CD14-positive monocyte (primary cell): ENCODE results near the gene PROK2. TPM values are rescaled to one million over a fixed set of nuclear protein-coding genes. Genes with fewer than 3 reads are reported as not detected.

Experiments used
- DNase-seq, 3 donors: peaks; one replicate each; pipeline ENCODE4 v3.0.0-alpha.2; 2011 to 2022
- H2AFZ ChIP-seq: 2 replicates; pipeline ENCODE4 v1.6.0; 2012; ENCODE audit warnings: mild to moderate bottlenecking, low read depth, low read length, inconsistent platforms; ENCODE audit not compliant: insufficient read depth, poor library complexity, severe bottlenecking
- H3K27ac ChIP-seq, 2 donors: 1 replicate in 1 of 2; 2 replicates in 1 of 2; pipeline ENCODE4 v1.5.1; 2012 to 2013; ENCODE audit warnings: low read length in 2 of 2, control low read depth in 1 of 2, inconsistent platforms in 1 of 2, low read depth in 1 of 2, mild to moderate bottlenecking in 1 of 2
- H3K27me3 ChIP-seq, 2 donors: one replicate each; pipeline versions ENCODE4 v1.6.0 to v1.6.1; 2011 to 2013; ENCODE audit warnings: low read length in 2 of 2; ENCODE audit not compliant: control insufficient read depth in 2 of 2, insufficient read depth in 2 of 2
- H3K36me3 ChIP-seq, 2 donors: replicated peaks in 1 of 2; 1 replicate in 1 of 2; 2 replicates in 1 of 2; pipeline versions ENCODE4 v1.5.1 to v1.6.1; 2012 to 2013; ENCODE audit warnings: low read length in 2 of 2, control low read depth in 1 of 2, inconsistent platforms in 1 of 2, mild to moderate bottlenecking in 1 of 2; ENCODE audit not compliant: insufficient read depth in 2 of 2, control insufficient read depth in 1 of 2
- H3K4me1 ChIP-seq, 2 donors: 1 replicate in 1 of 2; 2 replicates in 1 of 2; pipeline versions ENCODE4 v1.5.1 to v1.6.1; 2012 to 2013; ENCODE audit warnings: low read length in 2 of 2, control low read depth in 1 of 2, inconsistent platforms in 1 of 2, mild to moderate bottlenecking in 1 of 2, moderate library complexity in 1 of 2; ENCODE audit not compliant: insufficient read depth in 2 of 2, control insufficient read depth in 1 of 2
- H3K4me2 ChIP-seq: replicated peaks from 2 replicates; pipeline ENCODE3; 2012; ENCODE audit warnings: low read length, moderate library complexity, mild to moderate bottlenecking; ENCODE audit not compliant: poor library complexity, severe bottlenecking; ENCODE audit errors: extremely low read depth
- H3K4me3 ChIP-seq, 3 experiments: fragments of 200-600 bp in 1 of 3; sonication (generic) in 1 of 3; replicated peaks in 1 of 3; 1 replicate in 2 of 3; 2 replicates in 1 of 3; pipeline ENCODE4 v1.5.1; 2011 to 2013; ENCODE audit warnings: low read length in 3 of 3, mild to moderate bottlenecking in 3 of 3, control low read depth in 2 of 3, low read depth in 2 of 3, inconsistent platforms in 1 of 3, moderate library complexity in 1 of 3
- H3K79me2 ChIP-seq: 2 replicates; pipeline ENCODE4 v1.6.0; 2012; ENCODE audit warnings: mild to moderate bottlenecking, control low read depth, inconsistent platforms, low read length, moderate library complexity; ENCODE audit not compliant: insufficient read depth
- H3K9ac ChIP-seq: 2 replicates; pipeline ENCODE4 v1.6.0; 2017; ENCODE audit warnings: low read length, mild to moderate bottlenecking; ENCODE audit not compliant: insufficient read depth, poor library complexity, severe bottlenecking
- H3K9me3 ChIP-seq, 2 donors: replicated peaks in 1 of 2; 1 replicate in 1 of 2; 2 replicates in 1 of 2; pipeline versions ENCODE4 v1.5.1 to v1.6.1; 2012 to 2013; ENCODE audit warnings: low read length in 2 of 2, control low read depth in 1 of 2; ENCODE audit not compliant: control insufficient read depth in 1 of 2, insufficient read depth in 1 of 2
- H4K20me1 ChIP-seq: 2 replicates; pipeline ENCODE4 v1.6.0; 2012; ENCODE audit warnings: mild to moderate bottlenecking, low read length, control low read depth, moderate library complexity; ENCODE audit not compliant: insufficient read depth
- H3K27ac Mint-ChIP-seq, 7 donors: one replicate each; pipeline ENCODE4 v1.8.0; 2020; ENCODE audit warnings: mild to moderate bottlenecking in 7 of 7, mixed read lengths in 7 of 7, moderate library complexity in 6 of 7, inconsistent platforms in 2 of 7
- H3K27me3 Mint-ChIP-seq, 3 donors: one replicate each; pipeline ENCODE4 v1.8.0; 2021 to 2022; ENCODE audit warnings: low read depth in 3 of 3, mild to moderate bottlenecking in 3 of 3, mixed read lengths in 3 of 3, moderate library complexity in 3 of 3, inconsistent platforms in 1 of 3
- H3K36me3 Mint-ChIP-seq, 2 donors: one replicate each; pipeline ENCODE4 v1.8.0; 2020; ENCODE audit warnings: mixed read lengths in 2 of 2, inconsistent platforms in 1 of 2, mild to moderate bottlenecking in 1 of 2
- H3K4me1 Mint-ChIP-seq: one replicate; pipeline ENCODE4 v1.8.0; 2020; ENCODE audit warnings: mild to moderate bottlenecking, mixed read lengths
- H3K4me3 Mint-ChIP-seq, 2 donors: one replicate each; pipeline ENCODE4 v1.8.0; 2020; ENCODE audit warnings: mild to moderate bottlenecking in 2 of 2, mixed read lengths in 2 of 2, moderate library complexity in 1 of 2
- H3K9me3 Mint-ChIP-seq, 7 donors: one replicate each; pipeline ENCODE4 v1.8.0; 2020 to 2022; ENCODE audit warnings: mixed read lengths in 7 of 7, mild to moderate bottlenecking in 6 of 7, moderate library complexity in 6 of 7, inconsistent platforms in 2 of 7
- WGBS: methylation state at CpG from one replicate; pipeline ENCODE4 v1.1.5; 2013; ENCODE audit warnings: missing lambda C conversion rate; ENCODE audit not compliant: insufficient coverage; 5-methylcytosine and 5-hydroxymethylcytosine counted together
- intact Hi-C, 2 donors: fragments of 100-400 bp; cut with micrococcal nuclease; formaldehyde crosslinking; loops; one replicate each; pipeline versions ENCODE4 v1.15.0 to v1.15.1; 2023
- polyA plus RNA-seq, 3 donors: library from polyadenylated mRNA; depleted of rRNA in 1 of 3; unstranded in 2 of 3; stranded (reverse) in 1 of 3; fragments of 300-500 nt in 2 of 3; fragments of >200 nt in 1 of 3; fragmentation: Illumina TruSeq in 2 of 3; gene quantifications; 1 replicate in 2 of 3; 2 replicates in 1 of 3; pipeline ENCODE4 v1.2.3, GENCODE V29; 2012 to 2021
- TF ChIP-seq, protein P1 (sequence below): fragments of 200-600 bp; IDR thresholded peaks from one replicate; pipeline ENCODE4 v1.8.0; 2022; ENCODE audit warnings: antibody characterized with exemption, mild to moderate bottlenecking

Gene PROK2
- polyA plus RNA-seq, 3 donors, result 25.4 to 81.7 (median 37.8) TPM

DNA sequence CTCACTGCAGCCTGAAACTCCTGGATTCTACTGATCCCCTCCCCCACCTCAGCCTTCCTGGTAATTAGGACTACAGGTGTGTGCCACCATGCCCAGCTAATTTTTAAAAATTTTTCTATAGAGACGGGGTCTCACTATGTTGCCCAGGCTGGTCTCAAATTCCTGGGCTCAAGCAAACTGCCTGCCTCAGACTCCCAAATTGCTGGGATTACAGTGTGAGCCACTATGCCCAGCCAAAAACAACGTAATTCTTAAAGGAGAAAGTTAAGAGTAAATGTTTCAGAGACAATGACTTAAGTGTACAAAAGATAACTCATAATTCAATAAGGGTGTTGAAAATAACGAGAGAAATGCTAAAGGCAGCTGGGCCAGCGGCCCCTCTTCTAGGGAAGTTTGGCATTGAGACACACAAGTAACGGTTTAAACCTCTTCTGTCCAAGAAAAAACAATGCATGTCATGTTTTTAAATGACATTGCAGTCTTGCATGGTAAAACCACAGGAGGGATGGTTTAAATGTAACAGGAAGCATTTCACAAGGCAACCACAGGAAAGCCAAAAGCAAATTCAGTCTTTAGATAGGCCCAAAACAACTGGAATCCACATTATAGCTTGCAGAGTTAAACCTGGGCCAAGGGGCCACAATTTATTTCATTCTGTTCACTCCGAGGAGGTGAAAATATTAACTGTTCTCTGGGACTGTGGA lies 5.1 kb downstream of the PROK2 start:
- Histone ChIP-seq H3K27ac (peak overlapping the region; percentile 82 to 85), H3K9me3 (no peaks in the 10 kb centered on the region), H2AFZ (no peak overlapping the region), H3K9ac (peak overlapping the region; percentile 37), H3K27me3 (peaks cover 0 to 23% of the 10 kb centered on the region in 2 donors), H3K4me2 (peak overlapping the region; percentile 70), H4K20me1 (no peaks in the 10 kb centered on the region), H3K4me1 (peaks cover 40 to 75% of the 10 kb centered on the region in 2 donors), H3K4me3 (peak overlapping the region in 2 of 3 experiments; percentile 31 to 63), H3K79me2 (peaks cover 96% of the 10 kb centered on the region), H3K36me3 (peaks cover 0 to 20% of the 10 kb centered on the region in 2 donors)
- Mint-ChIP-seq H3K27ac (peak overlapping the region; percentile 94 to 98 (median 97)), H3K4me1 (peaks cover 74% of the 10 kb centered on the region), H3K36me3 (peaks cover 26 to 27% of the 10 kb centered on the region in 2 donors), H3K4me3 (peak overlapping the region; percentile 60 to 74), H3K9me3 (peaks cover 0 to 5% (median 0%) of the 10 kb centered on the region in 7 donors), H3K27me3 (peaks cover 2 to 14% (median 5%) of the 10 kb centered on the region in 3 donors)
- WGBS, result 60% methylated on average over 1 of the region's 6 CpGs
- TF ChIP-seq, protein P1, sequence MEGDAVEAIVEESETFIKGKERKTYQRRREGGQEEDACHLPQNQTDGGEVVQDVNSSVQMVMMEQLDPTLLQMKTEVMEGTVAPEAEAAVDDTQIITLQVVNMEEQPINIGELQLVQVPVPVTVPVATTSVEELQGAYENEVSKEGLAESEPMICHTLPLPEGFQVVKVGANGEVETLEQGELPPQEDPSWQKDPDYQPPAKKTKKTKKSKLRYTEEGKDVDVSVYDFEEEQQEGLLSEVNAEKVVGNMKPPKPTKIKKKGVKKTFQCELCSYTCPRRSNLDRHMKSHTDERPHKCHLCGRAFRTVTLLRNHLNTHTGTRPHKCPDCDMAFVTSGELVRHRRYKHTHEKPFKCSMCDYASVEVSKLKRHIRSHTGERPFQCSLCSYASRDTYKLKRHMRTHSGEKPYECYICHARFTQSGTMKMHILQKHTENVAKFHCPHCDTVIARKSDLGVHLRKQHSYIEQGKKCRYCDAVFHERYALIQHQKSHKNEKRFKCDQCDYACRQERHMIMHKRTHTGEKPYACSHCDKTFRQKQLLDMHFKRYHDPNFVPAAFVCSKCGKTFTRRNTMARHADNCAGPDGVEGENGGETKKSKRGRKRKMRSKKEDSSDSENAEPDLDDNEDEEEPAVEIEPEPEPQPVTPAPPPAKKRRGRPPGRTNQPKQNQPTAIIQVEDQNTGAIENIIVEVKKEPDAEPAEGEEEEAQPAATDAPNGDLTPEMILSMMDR, result no peak
- intact Hi-C loops, result loop anchor here in 1 of 2 donors (10.0 kb wide), 1 partner anchor 65 kb away; no protein-coding TSS in a partner anchor
- peak; percentile 73 to 86 (median 75) for DNase-seq

DNA sequence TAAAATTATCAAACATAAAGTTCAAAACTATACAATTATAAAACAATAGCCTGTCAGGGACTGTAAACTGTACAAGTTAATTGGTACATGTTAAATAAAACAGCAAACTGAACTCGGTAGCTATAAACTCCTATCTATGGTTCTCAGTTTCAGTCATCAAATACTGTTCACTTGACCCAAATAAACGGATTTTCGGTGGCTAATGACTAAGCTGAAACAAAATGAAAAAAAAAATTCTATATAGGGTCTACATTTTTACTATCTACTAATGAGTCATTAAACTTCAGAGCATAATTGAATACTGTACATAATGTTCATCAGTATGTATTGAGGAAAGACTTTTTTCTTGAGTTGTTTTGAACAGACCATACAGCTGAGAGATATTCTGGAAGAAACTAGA lies 6.6 kb downstream of the PROK2 start:
- no peaks in the 10 kb centered on the region for H3K9me3 Mint-ChIP-seq
- peaks cover 4% of the 10 kb centered on the region for H4K20me1 ChIP-seq
- no peak for DNase-seq
- no peak overlapping the region for H3K9ac ChIP-seq
- peaks cover 2 to 6% (median 3%) of the 10 kb centered on the region in 3 donors for H3K27me3 Mint-ChIP-seq
- peaks cover 31 to 63% of the 10 kb centered on the region in 2 donors for H3K4me1 ChIP-seq
- peaks cover 96% of the 10 kb centered on the region for H3K79me2 ChIP-seq
- no peak overlapping the region for H2AFZ ChIP-seq
- H3K4me3 ChIP-seq, result peak overlapping the region in 1 of 3 experiments; percentile 63
- no peak overlapping the region for H3K4me3 Mint-ChIP-seq
- intact Hi-C loops, result no loop called here
- peak overlapping the region in 6 of 7 donors; percentile 56 to 98 (median 96) for H3K27ac Mint-ChIP-seq
- WGBS, result no CpG with 5 or more reads among the region's 3 CpGs
- H3K27me3 ChIP-seq, result peaks cover 0 to 9% of the 10 kb centered on the region in 2 donors
- TF ChIP-seq, protein P1, result no peak
- H3K4me2 ChIP-seq, result peak overlapping the region; percentile 70
- peaks cover 38% of the 10 kb centered on the region in 2 donors for H3K36me3 Mint-ChIP-seq
- H3K36me3 ChIP-seq, result peaks cover 0 to 35% of the 10 kb centered on the region in 2 donors
- peak overlapping the region in 1 of 2 donors; percentile 85 for H3K27ac ChIP-seq
- H3K4me1 Mint-ChIP-seq, result peaks cover 74% of the 10 kb centered on the region
- no peaks in the 10 kb centered on the region for H3K9me3 ChIP-seq
